ENCODE results near the gene ATRNL1.

GRCh38 chr10:115422624-115423023, 329.5 kb downstream of the ATRNL1 start:
- TF ChIP-seq CTCF (IDR thresholded peaks at IDR 0.05; ENCODE audit: low read depth, low read length, missing input control) (no peak), ZBTB33 (IDR thresholded peaks at IDR 0.05) (no peak), EGR1 (IDR thresholded peaks at IDR 0.05; ENCODE audit: low read depth in 2 of 2) (no peak), MAX (IDR thresholded peaks at IDR 0.05) (no peak)
- TF ChIP-seq, protein P1, sequence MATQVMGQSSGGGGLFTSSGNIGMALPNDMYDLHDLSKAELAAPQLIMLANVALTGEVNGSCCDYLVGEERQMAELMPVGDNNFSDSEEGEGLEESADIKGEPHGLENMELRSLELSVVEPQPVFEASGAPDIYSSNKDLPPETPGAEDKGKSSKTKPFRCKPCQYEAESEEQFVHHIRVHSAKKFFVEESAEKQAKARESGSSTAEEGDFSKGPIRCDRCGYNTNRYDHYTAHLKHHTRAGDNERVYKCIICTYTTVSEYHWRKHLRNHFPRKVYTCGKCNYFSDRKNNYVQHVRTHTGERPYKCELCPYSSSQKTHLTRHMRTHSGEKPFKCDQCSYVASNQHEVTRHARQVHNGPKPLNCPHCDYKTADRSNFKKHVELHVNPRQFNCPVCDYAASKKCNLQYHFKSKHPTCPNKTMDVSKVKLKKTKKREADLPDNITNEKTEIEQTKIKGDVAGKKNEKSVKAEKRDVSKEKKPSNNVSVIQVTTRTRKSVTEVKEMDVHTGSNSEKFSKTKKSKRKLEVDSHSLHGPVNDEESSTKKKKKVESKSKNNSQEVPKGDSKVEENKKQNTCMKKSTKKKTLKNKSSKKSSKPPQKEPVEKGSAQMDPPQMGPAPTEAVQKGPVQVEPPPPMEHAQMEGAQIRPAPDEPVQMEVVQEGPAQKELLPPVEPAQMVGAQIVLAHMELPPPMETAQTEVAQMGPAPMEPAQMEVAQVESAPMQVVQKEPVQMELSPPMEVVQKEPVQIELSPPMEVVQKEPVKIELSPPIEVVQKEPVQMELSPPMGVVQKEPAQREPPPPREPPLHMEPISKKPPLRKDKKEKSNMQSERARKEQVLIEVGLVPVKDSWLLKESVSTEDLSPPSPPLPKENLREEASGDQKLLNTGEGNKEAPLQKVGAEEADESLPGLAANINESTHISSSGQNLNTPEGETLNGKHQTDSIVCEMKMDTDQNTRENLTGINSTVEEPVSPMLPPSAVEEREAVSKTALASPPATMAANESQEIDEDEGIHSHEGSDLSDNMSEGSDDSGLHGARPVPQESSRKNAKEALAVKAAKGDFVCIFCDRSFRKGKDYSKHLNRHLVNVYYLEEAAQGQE (IDR thresholded peaks at IDR 0.05), result no peak

Data from liver (tissue), 3 donors.